IgD-negative memory B cell (primary cell): ENCODE results near the gene KIAA1328. TPM values are rescaled to one million over a fixed set of nuclear protein-coding genes. Genes with fewer than 3 reads are reported as not detected.

Experiments
- H3K27ac Mint-ChIP-seq, 3 donors: one replicate each; pipeline ENCODE4 v1.8.0; 2020 to 2022; ENCODE audit warnings: mild to moderate bottlenecking in 3 of 3, mixed read lengths in 3 of 3, moderate library complexity in 1 of 3
- H3K27me3 Mint-ChIP-seq: one replicate; pipeline ENCODE4 v1.8.0; 2021; ENCODE audit warnings: mixed read lengths
- H3K36me3 Mint-ChIP-seq: one replicate; pipeline ENCODE4 v1.8.0; 2020; ENCODE audit warnings: mild to moderate bottlenecking, mixed read lengths
- H3K4me1 Mint-ChIP-seq, 3 donors: one replicate each; pipeline ENCODE4 v1.8.0; 2020 to 2022; ENCODE audit warnings: mixed read lengths in 3 of 3, mild to moderate bottlenecking in 1 of 3
- H3K4me3 Mint-ChIP-seq, 4 donors: one replicate each; pipeline ENCODE4 v1.8.0; 2020 to 2022; ENCODE audit warnings: mild to moderate bottlenecking in 4 of 4, mixed read lengths in 4 of 4, moderate library complexity in 3 of 4
- H3K9me3 Mint-ChIP-seq, 3 donors: one replicate each; pipeline ENCODE4 v1.8.0; 2020 to 2021; ENCODE audit warnings: mixed read lengths in 3 of 3, mild to moderate bottlenecking in 1 of 3
- polyA plus RNA-seq: library from polyadenylated mRNA; unstranded; fragments of 300-500 nt; fragmentation: Illumina TruSeq; gene quantifications from one replicate; pipeline ENCODE4 v1.2.3, GENCODE V29; 2021

The KIAA1328 gene
- polyA plus RNA-seq, 1 donor from 2014 or later = 12.6 TPM

DNA sequence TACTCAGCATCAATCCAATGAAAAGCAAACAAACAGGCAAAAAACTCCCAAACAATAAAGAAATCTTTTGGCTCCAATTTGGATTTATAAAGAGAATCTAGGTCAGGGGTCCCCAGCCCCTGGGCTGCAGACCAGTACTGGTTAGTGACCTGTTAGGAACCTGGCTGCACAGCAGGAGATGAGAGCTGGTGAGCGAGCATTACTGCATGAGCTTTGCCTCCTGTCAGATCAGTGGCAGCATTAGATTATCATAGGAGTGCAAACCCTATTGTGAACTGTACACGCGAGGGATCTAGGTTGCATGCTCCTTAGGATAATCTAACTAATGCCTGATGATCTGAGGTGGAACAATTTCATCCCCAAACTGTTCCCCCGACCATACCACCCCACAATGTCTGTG lies 102.2 kb downstream of the KIAA1328 start:
- H3K27me3 Mint-ChIP-seq = no peaks in the 10 kb centered on the region
- peaks cover 0 to 4% (median 4%) of the 10 kb centered on the region in 3 donors for H3K4me1 Mint-ChIP-seq

DNA sequence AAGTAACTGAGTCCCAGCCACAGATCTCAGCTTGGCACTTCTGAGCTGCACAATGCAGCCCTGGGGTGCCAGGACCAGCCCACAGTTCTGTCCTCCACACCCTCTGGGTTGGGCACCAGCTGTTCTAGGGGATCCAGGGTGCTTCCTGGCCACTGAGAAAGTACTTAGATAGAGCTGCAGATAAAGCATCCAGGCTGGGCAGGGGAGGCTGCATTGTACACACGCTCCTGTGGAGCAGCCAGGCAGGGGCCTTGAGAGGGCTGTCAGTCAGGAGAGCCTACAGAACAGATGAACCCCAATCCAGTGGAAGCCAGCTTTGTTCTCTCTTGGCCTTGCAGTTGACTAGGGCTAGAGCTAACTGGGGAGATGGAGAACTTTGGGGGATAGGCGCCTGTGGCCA lies 104.6 kb downstream of the KIAA1328 start:
- peaks cover 0 to 4% (median 2%) of the 10 kb centered on the region in 3 donors for H3K4me1 Mint-ChIP-seq
- peaks cover 6 to 21% (median 11%) of the 10 kb centered on the region in 3 donors for H3K9me3 Mint-ChIP-seq
- H3K4me3 Mint-ChIP-seq = peak overlapping the region in 1 of 4 donors; percentile 6
- no peak overlapping the region for H3K27ac Mint-ChIP-seq
- H3K27me3 Mint-ChIP-seq = no peaks in the 10 kb centered on the region
- H3K36me3 Mint-ChIP-seq = peaks cover 19% of the 10 kb centered on the region

More for the DNA sequence above, 102.2 kb downstream of the KIAA1328 start:
- H3K36me3 Mint-ChIP-seq = peaks cover 18% of the 10 kb centered on the region
- H3K27ac Mint-ChIP-seq = no peak overlapping the region
- H3K9me3 Mint-ChIP-seq = peaks cover 0 to 5% (median 0%) of the 10 kb centered on the region in 3 donors
- H3K4me3 Mint-ChIP-seq = no peak overlapping the region

DNA sequence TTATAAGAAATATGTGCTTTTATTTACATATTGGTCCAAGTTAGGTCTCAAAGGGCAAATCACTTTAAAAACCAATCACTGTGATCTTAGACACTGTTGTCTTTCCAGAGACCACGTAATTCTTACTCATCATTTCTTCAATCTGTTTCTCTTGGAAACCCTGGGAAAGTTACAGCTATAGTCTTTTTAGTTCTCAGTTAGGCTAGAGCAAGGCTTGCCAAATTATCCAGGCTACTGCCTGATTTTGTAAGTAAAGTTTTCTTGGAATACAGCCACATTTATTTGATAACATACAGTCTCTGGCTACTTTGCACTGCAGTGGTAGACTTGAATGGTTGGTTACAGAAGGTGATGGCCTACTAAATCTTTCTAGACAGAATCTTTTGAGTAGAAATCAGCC lies 106.0 kb downstream of the KIAA1328 start:
- Mint-ChIP-seq H3K4me3 (no peak overlapping the region), H3K36me3 (peaks cover 17% of the 10 kb centered on the region), H3K27ac (no peak overlapping the region), H3K4me1 (peaks cover 0 to 2% (median 0%) of the 10 kb centered on the region in 3 donors), H3K27me3 (no peaks in the 10 kb centered on the region), H3K9me3 (peaks cover 10 to 26% (median 16%) of the 10 kb centered on the region in 3 donors)

DNA sequence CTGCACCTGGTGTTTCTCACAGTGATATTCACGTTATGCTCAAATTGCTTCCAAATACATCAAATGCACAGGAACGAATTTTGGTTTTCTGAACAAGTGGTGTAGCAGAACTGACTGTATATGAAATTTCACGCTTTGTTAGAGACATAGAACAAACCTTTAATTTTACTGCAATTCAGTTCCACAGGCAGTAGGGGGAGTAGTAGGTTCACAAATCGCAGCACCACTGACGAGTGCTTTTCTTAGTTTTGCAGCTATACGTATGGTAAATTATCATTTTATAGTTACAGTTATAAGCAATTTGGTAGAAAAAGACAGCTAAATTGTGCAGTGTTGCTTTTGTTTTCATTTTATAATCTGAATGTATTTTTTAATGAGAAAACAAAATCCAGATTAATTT lies 113.3 kb downstream of the KIAA1328 start:
- H3K27ac Mint-ChIP-seq = no peak overlapping the region
- H3K4me3 Mint-ChIP-seq = no peak overlapping the region
- peaks cover 0 to 1% (median 0%) of the 10 kb centered on the region in 3 donors for H3K4me1 Mint-ChIP-seq

DNA sequence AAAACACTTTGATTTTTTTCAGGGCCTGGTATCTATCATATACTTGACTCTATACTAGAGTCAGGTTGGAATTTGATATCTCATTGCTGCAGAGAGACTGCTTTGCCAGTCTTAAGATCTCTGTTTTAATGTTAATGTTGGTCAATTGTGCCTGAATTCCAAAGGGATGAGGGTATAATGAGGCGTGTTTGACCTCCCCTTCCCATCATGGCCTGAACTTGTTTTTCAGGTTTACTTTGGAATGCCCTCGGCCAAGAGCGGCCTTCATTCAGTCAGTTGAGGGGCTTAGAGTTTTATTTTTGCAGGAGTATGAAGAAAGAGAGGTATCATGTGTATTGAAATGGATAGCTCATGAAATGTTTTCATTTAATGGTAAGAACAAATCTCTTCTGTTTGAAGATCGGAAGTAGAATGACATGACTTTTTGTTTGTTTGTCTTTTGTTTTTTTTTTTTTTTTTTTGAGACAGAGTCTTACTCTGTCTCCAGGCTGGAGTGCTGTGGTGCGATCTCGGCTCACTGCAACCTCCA lies 119.0 kb downstream of the KIAA1328 start:
- Mint-ChIP-seq H3K4me3 (no peak overlapping the region), H3K9me3 (no peaks in the 10 kb centered on the region), H3K4me1 (peaks cover 0 to 2% (median 0%) of the 10 kb centered on the region in 3 donors), H3K36me3 (peaks cover 2% of the 10 kb centered on the region), H3K27me3 (no peaks in the 10 kb centered on the region), H3K27ac (no peak overlapping the region)

More for the DNA sequence above, 113.3 kb downstream of the KIAA1328 start:
- peaks cover 10 to 14% (median 13%) of the 10 kb centered on the region in 3 donors for H3K9me3 Mint-ChIP-seq
- H3K36me3 Mint-ChIP-seq = no peaks in the 10 kb centered on the region
- H3K27me3 Mint-ChIP-seq = no peaks in the 10 kb centered on the region

DNA sequence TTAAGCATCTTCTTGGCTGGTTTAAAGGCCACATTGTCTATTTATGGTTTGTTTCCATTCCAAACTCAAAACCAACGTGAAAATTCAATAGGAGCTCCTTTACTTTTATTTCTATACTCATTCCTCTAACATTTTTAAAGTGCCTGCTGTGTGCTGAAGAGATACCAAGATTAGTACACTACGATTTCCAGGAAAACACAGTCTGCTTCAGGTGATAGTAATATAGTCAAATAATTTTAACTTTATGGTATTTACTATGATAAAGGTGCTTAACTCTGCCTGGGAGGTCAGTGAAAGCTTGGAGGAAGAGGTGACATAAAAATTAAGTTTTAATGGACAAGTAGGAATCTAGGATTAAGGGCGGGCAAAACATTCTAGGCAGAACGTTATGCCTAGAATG lies 121.4 kb downstream of the KIAA1328 start:
- no peak overlapping the region for H3K27ac Mint-ChIP-seq
- H3K27me3 Mint-ChIP-seq = no peaks in the 10 kb centered on the region
- no peak overlapping the region for H3K4me3 Mint-ChIP-seq
- peaks cover 0 to 2% (median 0%) of the 10 kb centered on the region in 3 donors for H3K4me1 Mint-ChIP-seq
- H3K9me3 Mint-ChIP-seq = no peaks in the 10 kb centered on the region
- peaks cover 2% of the 10 kb centered on the region for H3K36me3 Mint-ChIP-seq

DNA sequence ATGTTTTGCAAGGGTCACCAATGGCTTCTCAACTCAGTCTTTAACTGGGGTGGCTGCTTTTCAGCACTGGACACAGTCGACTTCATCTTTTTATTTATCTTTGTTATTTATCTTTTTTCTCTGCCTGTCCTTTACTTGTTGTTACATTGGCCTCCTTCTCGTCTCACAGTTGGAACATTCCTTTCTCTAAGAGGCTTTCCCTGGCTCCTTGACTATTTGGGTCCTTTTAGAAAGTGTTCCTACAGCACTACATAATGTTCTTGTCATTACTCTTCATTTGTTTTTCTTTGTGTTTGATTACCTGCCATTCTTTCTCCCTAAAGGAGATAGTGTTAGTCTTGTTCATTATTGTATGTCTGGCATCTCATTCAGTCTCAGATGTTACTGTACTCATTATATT lies 122.0 kb downstream of the KIAA1328 start:
- Mint-ChIP-seq H3K4me1 (peaks cover 0 to 2% (median 0%) of the 10 kb centered on the region in 3 donors), H3K27me3 (no peaks in the 10 kb centered on the region), H3K4me3 (no peak overlapping the region), H3K36me3 (peaks cover 2% of the 10 kb centered on the region), H3K27ac (no peak overlapping the region), H3K9me3 (no peaks in the 10 kb centered on the region)

DNA sequence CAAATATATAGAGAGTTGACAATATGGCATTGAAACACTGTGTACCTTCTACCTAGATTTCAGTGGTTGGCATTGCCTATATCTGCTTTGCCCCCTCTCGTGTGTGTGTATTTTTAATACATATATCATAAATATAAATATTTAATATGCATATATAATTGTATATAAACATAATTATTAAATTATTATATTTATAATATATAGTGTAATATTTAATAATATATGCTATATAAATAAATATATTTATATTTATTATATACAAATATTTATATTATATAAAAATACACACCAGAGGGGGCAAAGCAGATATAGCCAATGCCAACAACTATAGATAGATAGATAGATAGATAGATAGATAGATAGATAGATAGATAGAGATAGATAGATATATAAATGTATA lies 124.1 kb downstream of the KIAA1328 start:
- peaks cover 2% of the 10 kb centered on the region for H3K36me3 Mint-ChIP-seq
- no peak overlapping the region for H3K4me3 Mint-ChIP-seq
- no peaks in the 10 kb centered on the region for H3K4me1 Mint-ChIP-seq
- H3K27me3 Mint-ChIP-seq = no peaks in the 10 kb centered on the region
- H3K27ac Mint-ChIP-seq = no peak overlapping the region
- H3K9me3 Mint-ChIP-seq = peaks cover 0 to 4% (median 2%) of the 10 kb centered on the region in 3 donors

DNA sequence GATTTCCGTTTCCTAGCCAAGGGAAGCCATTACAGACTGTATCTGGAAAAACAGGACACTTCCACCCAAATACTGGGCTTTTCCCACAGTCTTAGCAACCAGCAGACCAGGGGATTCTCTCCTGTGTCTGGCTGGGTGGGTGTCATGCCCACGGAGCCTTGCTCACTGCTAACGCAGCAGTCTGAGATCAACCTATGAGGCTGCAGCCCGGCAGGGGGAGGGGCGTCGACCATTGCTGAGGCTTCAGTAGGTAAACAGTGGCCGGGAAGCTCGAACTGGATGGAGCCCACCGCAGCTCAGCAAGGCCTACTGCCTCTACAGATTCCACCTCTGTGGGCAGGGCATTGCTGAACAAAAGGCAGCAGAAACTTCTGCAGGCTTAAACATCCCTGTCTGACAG lies 131.1 kb downstream of the KIAA1328 start:
- Mint-ChIP-seq H3K4me3 (no peak overlapping the region), H3K27me3 (no peaks in the 10 kb centered on the region), H3K36me3 (peaks cover 23% of the 10 kb centered on the region), H3K9me3 (peaks cover 2 to 8% (median 3%) of the 10 kb centered on the region in 3 donors), H3K4me1 (peaks cover 4 to 6% (median 5%) of the 10 kb centered on the region in 3 donors), H3K27ac (no peak overlapping the region)

DNA sequence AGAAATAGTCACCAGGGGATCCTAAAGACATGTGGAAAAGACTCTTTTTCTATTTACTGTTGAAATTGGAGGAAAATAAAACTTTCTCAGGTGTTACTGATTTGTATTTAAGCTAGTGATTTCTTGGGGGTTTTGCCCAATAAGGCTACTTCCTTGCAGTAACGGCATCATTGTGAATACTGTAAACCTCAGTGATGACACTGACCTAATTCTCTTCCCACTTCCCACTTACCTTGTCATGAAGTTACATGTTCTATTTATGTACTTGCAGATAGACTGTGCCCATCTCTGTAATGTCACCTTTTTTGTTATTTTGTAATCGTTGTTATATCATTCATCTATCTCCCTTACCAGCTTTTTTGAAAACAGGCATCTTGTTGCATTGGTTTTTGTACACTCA lies 134.5 kb downstream of the KIAA1328 start:
- Mint-ChIP-seq H3K4me1 (peaks cover 6 to 7% (median 6%) of the 10 kb centered on the region in 3 donors), H3K9me3 (peaks cover 6 to 21% (median 8%) of the 10 kb centered on the region in 3 donors), H3K27me3 (no peaks in the 10 kb centered on the region), H3K27ac (no peak overlapping the region), H3K36me3 (peaks cover 23% of the 10 kb centered on the region), H3K4me3 (no peak overlapping the region)

DNA sequence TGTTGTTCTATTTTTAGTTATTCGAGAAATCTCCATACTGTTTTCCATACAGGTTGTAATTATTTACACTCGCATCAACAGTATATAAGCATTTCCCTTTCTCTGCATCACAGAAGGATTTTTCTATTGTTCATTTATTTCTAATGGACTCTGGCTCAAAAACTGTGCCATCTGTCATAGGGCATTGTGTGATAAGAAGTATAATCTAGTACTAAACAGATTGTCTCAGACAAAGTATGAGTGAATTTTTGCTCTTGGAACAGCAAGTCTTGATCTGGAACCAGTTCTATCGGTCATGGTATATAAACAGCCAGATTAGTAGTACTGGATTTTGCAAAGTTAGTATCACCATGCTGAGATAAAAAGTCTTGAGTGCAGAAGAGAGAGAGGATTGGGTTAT lies 145.8 kb downstream of the KIAA1328 start:
- H3K4me1 Mint-ChIP-seq = no peaks in the 10 kb centered on the region
- peaks cover 16% of the 10 kb centered on the region for H3K36me3 Mint-ChIP-seq
- peaks cover 0 to 21% (median 10%) of the 10 kb centered on the region in 3 donors for H3K9me3 Mint-ChIP-seq
- no peaks in the 10 kb centered on the region for H3K27me3 Mint-ChIP-seq
- no peak overlapping the region for H3K4me3 Mint-ChIP-seq
- H3K27ac Mint-ChIP-seq = no peak overlapping the region

DNA sequence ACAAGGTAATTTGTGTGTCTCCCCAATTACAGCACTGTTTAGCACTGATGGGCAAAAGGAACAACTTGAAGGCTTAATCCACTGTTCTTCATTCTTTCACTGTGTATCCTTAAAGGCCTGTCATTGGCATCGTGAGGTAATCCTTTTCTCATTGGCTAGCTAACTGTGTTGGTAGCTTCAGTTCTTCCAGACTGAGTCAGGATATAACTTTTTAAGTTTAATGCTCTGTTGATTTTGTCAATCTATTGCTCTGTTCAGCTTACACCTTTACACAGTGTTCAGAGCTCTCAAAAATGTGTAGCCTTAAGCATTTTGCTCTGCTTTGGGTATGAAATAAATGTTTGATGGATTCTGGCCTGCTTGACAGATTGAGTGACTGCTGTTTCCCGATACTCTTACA lies 148.2 kb downstream of the KIAA1328 start:
- H3K27ac Mint-ChIP-seq = no peak overlapping the region
- no peaks in the 10 kb centered on the region for H3K27me3 Mint-ChIP-seq
- peaks cover 17% of the 10 kb centered on the region for H3K36me3 Mint-ChIP-seq
- H3K4me1 Mint-ChIP-seq = no peaks in the 10 kb centered on the region
- peaks cover 2 to 12% (median 5%) of the 10 kb centered on the region in 3 donors for H3K9me3 Mint-ChIP-seq
- no peak overlapping the region for H3K4me3 Mint-ChIP-seq

DNA sequence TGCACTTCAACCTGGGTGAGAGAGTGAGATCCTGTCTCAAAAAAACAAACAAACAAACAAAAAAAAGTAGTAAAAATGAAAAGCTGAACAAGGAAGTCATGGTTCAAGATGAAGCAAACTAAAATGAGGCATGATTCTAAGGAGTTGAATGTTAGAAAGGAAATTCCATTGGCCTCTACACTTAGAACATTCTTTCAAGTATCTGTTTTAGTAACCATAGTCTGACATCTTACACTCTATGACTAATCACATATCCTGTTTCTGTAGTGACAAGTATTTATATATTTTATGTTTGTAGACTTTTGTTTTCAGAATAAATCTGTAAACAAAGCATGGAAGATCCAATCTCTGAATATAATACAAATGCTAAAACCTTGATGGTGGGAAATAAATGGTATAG lies 164.1 kb downstream of the KIAA1328 start:
- peaks cover 18% of the 10 kb centered on the region for H3K36me3 Mint-ChIP-seq
- no peaks in the 10 kb centered on the region for H3K27me3 Mint-ChIP-seq
- H3K27ac Mint-ChIP-seq = no peak overlapping the region
- H3K4me3 Mint-ChIP-seq = peak overlapping the region in 1 of 4 donors; percentile 23
- peaks cover 2 to 17% (median 5%) of the 10 kb centered on the region in 3 donors for H3K9me3 Mint-ChIP-seq
- peaks cover 0 to 1% (median 0%) of the 10 kb centered on the region in 3 donors for H3K4me1 Mint-ChIP-seq

DNA sequence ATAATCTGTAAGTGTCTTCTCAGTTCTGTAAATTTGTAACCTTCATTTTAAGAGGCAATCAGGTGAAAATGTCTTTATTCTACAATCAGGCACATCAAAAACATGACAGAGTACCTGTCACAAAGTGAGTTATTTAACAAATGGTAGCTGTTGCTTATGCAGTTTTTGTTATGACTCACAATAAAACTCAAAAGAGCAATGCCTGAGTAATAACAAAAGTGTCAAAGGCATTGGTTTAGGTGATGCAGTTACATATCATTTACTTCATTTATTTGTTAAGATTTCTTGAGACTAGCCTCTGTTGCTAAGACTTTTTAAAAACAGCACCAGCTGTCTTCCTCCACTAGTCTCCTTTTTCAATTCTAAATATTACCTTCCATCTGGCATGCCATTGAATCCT lies 177.8 kb downstream of the KIAA1328 start:
- no peaks in the 10 kb centered on the region for H3K4me1 Mint-ChIP-seq
- H3K27me3 Mint-ChIP-seq = no peaks in the 10 kb centered on the region
- no peak overlapping the region for H3K4me3 Mint-ChIP-seq
- peaks cover 0 to 16% (median 2%) of the 10 kb centered on the region in 3 donors for H3K9me3 Mint-ChIP-seq
- H3K36me3 Mint-ChIP-seq = peaks cover 16% of the 10 kb centered on the region
- no peak overlapping the region for H3K27ac Mint-ChIP-seq

DNA sequence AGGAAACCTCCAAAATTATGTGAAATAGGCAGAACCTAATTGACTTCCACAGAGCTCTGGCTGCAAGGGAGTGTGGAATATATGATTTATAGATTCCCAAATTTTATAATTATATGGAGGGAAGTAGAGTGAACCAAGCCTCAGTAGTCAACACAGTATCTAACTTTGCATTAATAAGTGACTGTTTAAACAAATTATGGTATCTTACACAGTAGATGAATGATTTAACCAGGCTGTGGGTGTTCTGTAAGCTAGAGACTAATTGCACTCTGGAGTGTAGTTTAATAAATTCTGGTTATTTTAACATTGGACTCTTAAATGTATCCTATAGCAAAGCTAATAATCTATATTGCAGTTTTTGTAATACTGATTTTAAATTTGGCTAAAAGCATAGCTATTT lies 183.5 kb downstream of the KIAA1328 start:
- H3K4me3 Mint-ChIP-seq = no peak overlapping the region
- H3K36me3 Mint-ChIP-seq = peaks cover 7% of the 10 kb centered on the region
- H3K27ac Mint-ChIP-seq = no peak overlapping the region
- H3K27me3 Mint-ChIP-seq = no peaks in the 10 kb centered on the region
- H3K4me1 Mint-ChIP-seq = no peaks in the 10 kb centered on the region
- peaks cover 6 to 24% (median 10%) of the 10 kb centered on the region in 3 donors for H3K9me3 Mint-ChIP-seq

DNA sequence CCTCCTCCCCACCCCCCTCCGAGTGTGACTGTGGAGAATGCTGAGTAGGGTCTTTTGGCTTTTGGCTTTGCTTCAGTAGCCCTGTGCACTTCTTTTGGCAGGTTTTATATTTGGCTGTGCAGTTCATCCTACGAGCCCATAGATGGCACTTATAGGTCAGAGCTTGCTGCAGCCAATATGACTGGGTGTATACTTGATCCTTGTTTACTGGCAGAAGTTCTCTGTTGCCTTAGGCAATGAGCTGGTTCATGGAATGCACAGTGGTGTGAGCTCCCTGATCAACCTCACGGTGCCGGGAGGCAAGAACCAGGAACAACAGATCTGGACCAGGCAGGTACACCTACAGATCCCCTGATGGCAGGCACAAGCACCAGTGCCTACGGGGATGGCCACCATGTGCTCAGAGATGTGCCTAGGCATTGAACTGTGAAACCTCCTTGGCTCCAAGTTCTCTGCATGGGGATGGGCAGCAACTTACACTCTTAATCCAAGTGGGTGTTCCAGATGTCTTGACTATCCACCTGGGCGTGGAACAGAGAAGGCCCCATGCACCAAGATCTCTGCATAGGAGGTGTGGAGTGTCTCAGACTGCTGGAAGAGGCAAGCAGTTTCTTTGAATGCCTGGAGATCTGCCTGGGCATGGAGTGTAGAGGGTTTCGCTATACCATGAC lies 190.4 kb downstream of the KIAA1328 start:
- Mint-ChIP-seq H3K27ac (no peak overlapping the region), H3K9me3 (peaks cover 9 to 40% (median 11%) of the 10 kb centered on the region in 3 donors), H3K4me3 (no peak overlapping the region), H3K27me3 (no peaks in the 10 kb centered on the region), H3K36me3 (peaks cover 23% of the 10 kb centered on the region), H3K4me1 (no peaks in the 10 kb centered on the region)
